ENCODE measurements around the gene HSPG2. TPM values are rescaled to one million over a fixed set of nuclear protein-coding genes. Genes with fewer than 3 reads are reported as not detected.

The HSPG2 gene
- total and polyA plus RNA-seq, 2 of the 13 experiments (the other 11 are each of a cell fraction or from before 2014, with no cell fraction given), result 9.1 to 13.1 TPM

DNA sequence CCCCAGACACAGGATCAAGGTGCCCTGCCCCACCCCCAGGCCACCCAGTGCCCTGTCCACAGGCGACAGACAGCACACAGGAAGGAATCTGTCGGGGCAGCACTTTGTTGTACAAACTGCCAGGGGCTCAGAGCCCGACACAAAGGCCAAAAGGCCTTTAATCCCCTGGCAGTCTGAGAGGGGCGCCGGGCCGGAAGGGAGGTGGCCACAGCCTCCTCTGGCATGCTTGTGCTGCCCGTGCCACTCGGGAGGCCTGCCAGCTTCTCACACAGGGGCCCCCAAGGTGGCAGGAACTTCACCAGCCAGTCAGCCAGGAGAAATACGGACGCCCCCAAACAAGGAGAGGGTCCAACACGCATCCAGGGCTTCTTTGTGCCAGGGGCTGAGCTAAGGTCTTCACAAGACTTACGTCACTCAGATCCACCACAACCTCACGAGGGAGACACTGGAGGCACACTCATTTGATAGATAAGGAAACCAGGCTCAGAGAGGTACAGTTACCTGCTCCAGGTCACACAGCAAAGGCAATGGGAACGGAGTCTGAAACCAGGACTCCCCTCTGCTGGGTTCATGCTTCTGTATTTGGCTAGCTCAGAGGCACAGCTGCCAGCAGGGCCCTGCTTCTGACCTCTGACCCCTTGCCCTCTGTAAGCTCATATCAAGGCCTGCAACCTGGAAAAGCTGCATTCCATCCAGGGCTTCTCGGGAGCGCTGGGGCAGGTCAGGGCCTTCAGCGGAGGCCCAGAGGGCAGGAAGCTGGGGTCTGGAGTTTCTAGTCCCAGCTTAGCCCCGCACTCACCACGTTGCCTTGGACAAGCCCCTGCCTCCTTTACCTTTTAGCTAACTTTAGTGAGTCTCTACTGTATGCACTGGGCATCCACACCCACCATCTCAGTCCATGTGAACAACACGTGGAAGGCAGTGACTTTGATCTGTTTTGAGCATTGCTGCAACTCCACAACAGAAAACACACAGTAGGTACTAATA is 34.8 kb downstream of the HSPG2 start (continued):
- TF ChIP-seq POLR2AphosphoS5 (IDR thresholded peaks at IDR 0.05; ENCODE audit: low read depth, low read length) (no peak), BORCS8-MEF2B (CRISPR knock-in tag; IDR thresholded peaks at IDR 0.05) (no peak), TBX2 (CRISPR knock-in tag; IDR thresholded peaks at IDR 0.05; ENCODE audit: borderline replicate concordance) (peak; percentile 37; the same call in 1 of the 2 replicates), FOXP1 (IDR thresholded peaks at IDR 0.05) (no peak), FOXP1 (CRISPR knock-in tag; IDR thresholded peaks at IDR 0.05) (peak; percentile 29; the same call in 1 of the 2 replicates), ZNF224 (CRISPR knock-in tag; IDR thresholded peaks at IDR 0.05) (no peak), PAXIP1 (CRISPR knock-in tag; conservative IDR thresholded peaks at IDR 0.05) (0 out of 2 replicates have a peak, but pooled peaks have one; percentile 27), ZNF589 (CRISPR knock-in tag; conservative IDR thresholded peaks at IDR 0.05) (no peak), TMF1 (CRISPR knock-in tag; IDR thresholded peaks at IDR 0.05; ENCODE audit: low read depth) (no peak), NR2F1 (CRISPR knock-in tag; IDR thresholded peaks at IDR 0.05) (peak; percentile 13 to 61; a peak in 3 of 4 replicates), TGIF2 (CRISPR knock-in tag; IDR thresholded peaks at IDR 0.05) (no peak), ZNF572 (CRISPR knock-in tag; IDR thresholded peaks at IDR 0.05) (0 out of 2 replicates have a peak, but pooled peaks have one; percentile 23), ZNF3 (CRISPR knock-in tag; IDR thresholded peaks at IDR 0.05) (no peak), IRX3 (CRISPR knock-in tag; IDR thresholded peaks at IDR 0.05; ENCODE audit: borderline replicate concordance, low read depth) (no peak), ZNF678 (CRISPR knock-in tag; IDR thresholded peaks at IDR 0.05) (no peak), ZNF614 (CRISPR knock-in tag; IDR thresholded peaks at IDR 0.05; ENCODE audit: borderline replicate concordance) (no peak), CAMTA2 (CRISPR knock-in tag; IDR thresholded peaks at IDR 0.05; ENCODE audit: borderline replicate concordance) (no peak), ZNF234 (CRISPR knock-in tag; conservative IDR thresholded peaks at IDR 0.05) (no peak), MZF1 (CRISPR knock-in tag; IDR thresholded peaks at IDR 0.05; ENCODE audit: borderline replicate concordance) (no peak), TEAD2 (CRISPR knock-in tag; IDR thresholded peaks at IDR 0.05) (no peak)
- TF ChIP-seq, protein P1, sequence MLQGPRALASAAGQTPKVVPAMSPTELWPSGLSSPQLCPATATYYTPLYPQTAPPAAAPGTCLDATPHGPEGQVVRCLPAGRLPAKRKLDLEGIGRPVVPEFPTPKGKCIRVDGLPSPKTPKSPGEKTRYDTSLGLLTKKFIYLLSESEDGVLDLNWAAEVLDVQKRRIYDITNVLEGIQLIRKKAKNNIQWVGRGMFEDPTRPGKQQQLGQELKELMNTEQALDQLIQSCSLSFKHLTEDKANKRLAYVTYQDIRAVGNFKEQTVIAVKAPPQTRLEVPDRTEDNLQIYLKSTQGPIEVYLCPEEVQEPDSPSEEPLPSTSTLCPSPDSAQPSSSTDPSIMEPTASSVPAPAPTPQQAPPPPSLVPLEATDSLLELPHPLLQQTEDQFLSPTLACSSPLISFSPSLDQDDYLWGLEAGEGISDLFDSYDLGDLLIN (CRISPR knock-in tag; IDR thresholded peaks at IDR 0.05; ENCODE audit: borderline replicate concordance), result no peak
- TF ChIP-seq, protein P2, sequence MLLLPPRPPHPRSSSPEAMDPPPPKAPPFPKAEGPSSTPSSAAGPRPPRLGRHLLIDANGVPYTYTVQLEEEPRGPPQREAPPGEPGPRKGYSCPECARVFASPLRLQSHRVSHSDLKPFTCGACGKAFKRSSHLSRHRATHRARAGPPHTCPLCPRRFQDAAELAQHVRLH (CRISPR knock-in tag; IDR thresholded peaks at IDR 0.05; ENCODE audit: borderline replicate concordance, low read depth), result no peak
